Activated T-cell treated with anti-CD3 and anti-CD28 coated beads for 4 hours (primary cell): ENCODE measurements around the gene STK16.

Source experiments
- DNase-seq: peaks from one replicate; pipeline ENCODE4 v3.0.0-alpha.2; 2020

The STK16 gene

DNA sequence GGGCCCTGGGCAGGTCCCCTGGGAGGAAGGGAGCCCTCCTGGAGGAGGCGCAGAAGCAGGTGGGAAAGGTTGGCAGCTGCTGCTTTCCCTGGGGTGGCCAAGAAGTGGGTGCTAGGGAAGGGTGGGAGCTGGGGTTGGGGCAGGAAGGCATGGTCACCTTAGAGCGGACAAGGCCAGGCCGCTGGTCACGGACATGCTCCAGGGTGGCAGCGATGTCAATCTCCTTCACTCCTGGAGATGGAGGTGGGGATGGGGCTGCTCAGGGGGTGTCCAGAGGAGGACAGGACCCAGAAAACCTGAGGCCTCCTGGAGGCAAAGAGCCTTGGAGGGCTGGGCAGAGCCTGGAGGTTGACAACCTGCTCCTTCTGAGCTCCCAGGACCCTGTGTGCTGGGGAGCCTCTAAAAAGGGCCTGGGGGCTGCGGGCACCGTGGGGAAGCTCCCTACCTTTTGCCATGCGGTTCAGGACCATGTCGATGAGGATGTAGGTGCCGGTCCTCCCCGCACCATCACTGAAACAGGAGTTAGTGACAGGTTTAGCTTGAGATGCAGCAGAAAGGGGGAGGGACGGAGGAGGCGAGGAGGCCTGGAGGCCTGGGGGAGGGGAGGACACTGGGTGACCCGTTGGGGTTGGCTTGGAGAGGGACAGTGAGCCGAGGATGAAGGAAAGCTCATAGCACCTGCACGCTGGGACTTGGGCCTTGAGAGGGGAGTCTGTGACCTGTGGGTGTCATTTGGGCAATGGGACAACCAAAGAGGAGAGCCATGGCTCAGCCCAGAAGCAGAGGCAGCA lies 45.3 kb downstream of the STK16 start:
- DNase-seq = no peak

GRCh38 chr2:219291394-219291793 lies 46.1 kb downstream of the STK16 start:
- no peak for DNase-seq

DNA sequence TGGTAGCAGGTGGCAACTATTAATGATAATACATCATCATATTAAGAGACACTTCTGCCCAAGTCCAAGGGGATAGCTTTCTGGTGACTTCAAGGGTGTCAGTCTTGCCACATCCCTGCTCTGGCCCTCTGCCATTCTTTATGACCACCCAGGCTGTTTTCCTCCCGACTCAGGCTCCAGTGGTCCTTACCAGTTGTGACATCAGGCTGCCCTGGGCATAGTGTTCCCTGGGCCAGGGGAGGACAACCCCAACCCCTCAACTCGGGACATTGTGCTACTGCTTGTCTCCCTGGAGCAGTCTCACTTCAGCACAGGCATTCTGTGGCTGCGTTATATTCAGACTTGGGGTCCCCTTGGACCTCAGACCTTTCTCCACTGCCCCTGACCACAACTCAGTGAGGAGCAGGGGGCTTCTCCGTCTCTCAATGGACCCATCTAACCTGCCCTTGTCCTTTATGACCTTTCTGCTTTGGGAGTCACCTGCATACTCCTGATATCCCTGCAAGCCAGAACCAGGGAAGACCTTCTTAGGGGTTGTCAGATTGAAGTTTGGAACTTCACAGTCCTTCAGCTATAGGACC lies 46.7 kb downstream of the STK16 start:
- no peak for DNase-seq

DNA sequence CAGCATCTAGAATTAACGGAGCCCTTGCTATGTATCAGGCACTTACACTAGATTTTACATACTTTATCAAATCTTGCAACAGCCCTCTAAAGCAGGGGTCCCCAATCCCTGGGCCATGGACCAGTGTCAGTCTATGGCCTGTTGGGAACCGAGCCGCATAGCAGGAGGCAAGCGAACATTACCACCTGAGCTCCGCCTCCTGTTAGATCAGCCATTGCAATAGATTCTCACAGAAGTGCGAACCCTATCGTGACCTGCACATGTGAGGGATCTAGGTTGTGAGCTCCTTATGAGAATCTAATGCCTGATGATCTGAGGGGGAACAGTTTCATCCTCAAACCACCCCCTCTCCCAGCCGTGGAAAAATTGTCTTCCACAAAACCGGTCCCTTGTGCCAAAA lies 47.3 kb downstream of the STK16 start:
- DNase-seq = no peak

- DNase-seq = no peak
Measured at GRCh38 chr2:219293736-219294231, 48.5 kb downstream of the STK16 start.

- DNase-seq = peak; percentile 83
Measured at GRCh38 chr2:219294356-219295351, 49.4 kb downstream of the STK16 start.

GRCh38 chr2:219296142-219296541 lies 50.9 kb downstream of the STK16 start:
- no peak for DNase-seq

DNA sequence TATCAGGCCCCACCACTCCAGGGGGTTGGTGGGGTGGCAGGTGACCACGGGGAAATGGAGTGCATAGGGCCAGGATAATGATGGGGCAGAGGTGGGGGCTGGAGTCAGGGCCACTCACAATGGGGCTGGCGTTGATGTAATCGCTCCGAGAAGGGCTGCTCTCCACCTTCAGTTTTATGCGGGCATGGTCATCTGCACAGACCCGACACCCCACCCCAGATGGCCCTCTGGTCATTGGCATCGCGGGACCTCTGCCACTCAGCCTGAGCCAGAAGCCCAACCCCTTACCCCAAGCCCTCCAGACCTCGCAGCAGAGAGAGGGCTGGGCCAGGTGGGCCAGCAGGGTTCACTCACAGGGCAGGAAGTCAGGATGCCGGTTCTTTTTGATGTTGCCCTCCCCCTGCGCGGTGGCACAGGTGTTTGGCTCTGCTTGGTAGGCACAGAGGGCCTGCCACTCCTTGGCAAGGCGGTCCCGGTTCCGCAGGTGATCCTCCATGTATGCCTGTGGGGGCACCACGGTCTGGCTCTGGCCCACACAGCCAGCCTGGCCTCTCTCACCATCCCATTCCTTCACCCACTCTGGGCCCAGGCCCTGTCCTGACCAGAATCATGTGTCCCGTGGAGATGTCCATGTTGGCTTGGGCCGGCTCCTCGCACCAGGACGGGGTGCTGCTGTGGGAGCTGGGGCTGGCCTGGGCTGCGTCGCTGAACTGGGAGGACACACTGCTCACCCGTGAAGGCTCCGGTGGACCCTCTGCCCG lies 51.5 kb downstream of the STK16 start:
- no peak for DNase-seq

GRCh38 chr2:219297766-219298456 lies 52.6 kb downstream of the STK16 start:
- DNase-seq = no peak

DNA sequence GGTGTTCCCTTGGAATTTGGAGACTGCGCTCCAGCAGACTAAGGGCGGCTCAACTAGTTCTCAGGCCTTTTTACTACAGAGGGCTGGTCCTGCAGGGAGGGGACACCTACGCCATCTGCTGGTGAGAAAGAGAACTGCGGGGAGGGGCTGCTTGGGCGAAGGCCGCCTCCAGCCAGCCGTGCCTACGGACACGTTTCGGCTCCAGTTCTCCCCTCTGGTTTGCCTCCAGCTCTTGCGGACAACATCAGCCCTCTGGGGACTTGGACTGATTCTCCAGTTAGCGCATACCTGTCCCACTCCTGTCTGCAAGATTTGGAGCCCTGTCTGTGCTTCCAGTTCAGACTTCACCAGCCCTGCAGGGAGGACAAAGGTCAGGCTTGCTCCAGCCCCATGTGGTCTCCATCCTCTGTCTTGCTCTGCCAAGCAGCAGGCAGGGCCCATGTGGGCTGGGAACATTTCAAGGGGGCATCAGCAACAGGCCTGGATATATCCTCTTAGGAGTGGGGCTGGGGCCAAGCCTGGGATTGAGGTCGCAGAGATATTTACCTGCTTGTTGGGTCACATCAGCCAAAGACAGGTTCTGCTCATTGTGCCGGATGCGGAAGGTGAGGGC lies 53.6 kb downstream of the STK16 start:
- peak; percentile 91 for DNase-seq

- DNase-seq = no peak
Measured at GRCh38 chr2:219299372-219299760, 54.1 kb downstream of the STK16 start.
